Left ventricle myocardium inferior (tissue), 1 donor: ENCODE measurements around the gene NEUROD2. TPM values are rescaled to one million over a fixed set of nuclear protein-coding genes. Genes with fewer than 3 reads are reported as not detected.
A peak's percentile ranks its signal among the peaks of the same experiment; 100 is the strongest.

Experiments
- DNase-seq: peaks from one replicate; pipeline ENCODE4 v3.0.0-alpha.2; 2020
- H3K27ac ChIP-seq: fragments of 200-600 bp; replicated peaks from 2 replicates; pipeline ENCODE4 v1.8.0; 2021
- H3K27me3 ChIP-seq: fragments of 200-600 bp; 2 replicates; pipeline ENCODE4 v1.8.0; 2021; ENCODE audit warnings: low read depth
- H3K36me3 ChIP-seq: fragments of 200-600 bp; 2 replicates; pipeline ENCODE4 v1.8.0; 2021
- H3K4me1 ChIP-seq: fragments of 200-600 bp; 2 replicates; pipeline ENCODE4 v1.8.0; 2021
- H3K4me3 ChIP-seq: fragments of 200-600 bp; 2 replicates; pipeline ENCODE4 v1.8.0; 2021; ENCODE audit warnings: mild to moderate bottlenecking, moderate library complexity
- H3K9me3 ChIP-seq: fragments of 200-600 bp; replicated peaks from 2 replicates; pipeline ENCODE4 v1.8.0; 2021
- intact Hi-C: fragments of 100-400 bp; cut with micrococcal nuclease; formaldehyde crosslinking; loops from one replicate; pipeline ENCODE4 v1.11.0; 2022
- total RNA-seq: library from RNA; stranded (reverse); fragmentation: NEBNext Ultra II Directional; extraction: Animal tissue kit (Norgen Biotek cat#: 25700); gene quantifications from one replicate; pipeline ENCODE4 v1.2.1, GENCODE V29; 2021
- TF ChIP-seq, protein P1 (sequence below): fragments of 200-600 bp; IDR thresholded peaks from 2 replicates; pipeline ENCODE4 v1.8.0; 2021; ENCODE audit warnings: antibody characterized with exemption, mild to moderate bottlenecking, borderline replicate concordance
- donor health status: DM: no; HTN: yes; CAD: no; lungs with severe emphysema.

The NEUROD2 gene
- total RNA-seq, 1 donor from 2014 or later: not detected

DNA sequence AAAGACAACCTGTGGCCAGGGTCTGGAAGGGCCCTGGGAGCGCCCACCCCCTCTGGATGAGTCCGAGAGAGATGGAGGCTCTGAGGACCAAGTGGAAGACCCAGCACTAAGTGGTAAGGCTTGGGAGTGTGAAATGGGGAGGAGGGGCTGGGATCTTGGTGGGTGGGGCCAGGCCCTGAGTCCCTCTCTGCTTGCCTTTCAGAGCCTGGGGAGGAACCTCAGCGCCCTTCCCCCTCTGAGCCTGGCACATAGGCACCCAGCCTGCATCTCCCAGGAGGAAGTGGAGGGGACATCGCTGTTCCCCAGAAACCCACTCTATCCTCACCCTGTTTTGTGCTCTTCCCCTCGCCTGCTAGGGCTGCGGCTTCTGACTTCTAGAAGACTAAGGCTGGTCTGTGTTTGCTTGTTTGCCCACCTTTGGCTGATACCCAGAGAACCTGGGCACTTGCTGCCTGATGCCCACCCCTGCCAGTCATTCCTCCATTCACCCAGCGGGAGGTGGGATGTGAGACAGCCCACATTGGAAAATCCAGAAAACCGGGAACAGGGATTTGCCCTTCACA, 28.0 kb upstream of the NEUROD2 start:
- no peak overlapping the region for H3K27ac ChIP-seq
- intact Hi-C loops: no loop called here

DNA sequence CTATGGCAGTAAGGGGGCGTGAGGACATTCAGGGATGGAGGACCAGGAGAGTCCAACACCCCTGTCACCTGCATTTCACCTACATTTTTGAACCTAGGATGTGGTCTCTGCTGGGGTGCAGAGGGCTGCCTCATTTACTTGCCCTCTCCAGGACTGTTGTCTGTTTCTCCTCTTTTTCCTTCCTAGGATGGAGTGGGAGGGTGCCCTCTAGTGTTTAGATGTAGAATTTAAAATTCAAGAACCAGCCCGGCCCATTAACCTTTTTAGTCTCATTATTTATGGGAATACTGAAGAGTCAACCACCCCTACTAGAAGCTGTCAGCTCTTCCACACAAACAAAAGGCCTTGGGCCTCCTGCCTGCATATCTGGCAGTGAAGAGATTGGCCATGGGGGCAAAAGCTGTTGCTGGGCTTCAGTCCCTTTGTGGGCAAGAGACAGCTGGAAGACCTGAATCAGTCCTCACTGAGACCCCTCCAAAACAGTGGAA, 26.7 kb upstream of the NEUROD2 start:
- Histone ChIP-seq H3K4me3 (no peak overlapping the region), H3K4me1 (peaks cover 38% of the 10 kb centered on the region), H3K9me3 (no peaks in the 10 kb centered on the region), H3K36me3 (no peaks in the 10 kb centered on the region), H3K27ac (no peak overlapping the region), H3K27me3 (peaks cover 28% of the 10 kb centered on the region)
- no peak for DNase-seq
- intact Hi-C loops: no loop called here
- TF ChIP-seq, protein P1, sequence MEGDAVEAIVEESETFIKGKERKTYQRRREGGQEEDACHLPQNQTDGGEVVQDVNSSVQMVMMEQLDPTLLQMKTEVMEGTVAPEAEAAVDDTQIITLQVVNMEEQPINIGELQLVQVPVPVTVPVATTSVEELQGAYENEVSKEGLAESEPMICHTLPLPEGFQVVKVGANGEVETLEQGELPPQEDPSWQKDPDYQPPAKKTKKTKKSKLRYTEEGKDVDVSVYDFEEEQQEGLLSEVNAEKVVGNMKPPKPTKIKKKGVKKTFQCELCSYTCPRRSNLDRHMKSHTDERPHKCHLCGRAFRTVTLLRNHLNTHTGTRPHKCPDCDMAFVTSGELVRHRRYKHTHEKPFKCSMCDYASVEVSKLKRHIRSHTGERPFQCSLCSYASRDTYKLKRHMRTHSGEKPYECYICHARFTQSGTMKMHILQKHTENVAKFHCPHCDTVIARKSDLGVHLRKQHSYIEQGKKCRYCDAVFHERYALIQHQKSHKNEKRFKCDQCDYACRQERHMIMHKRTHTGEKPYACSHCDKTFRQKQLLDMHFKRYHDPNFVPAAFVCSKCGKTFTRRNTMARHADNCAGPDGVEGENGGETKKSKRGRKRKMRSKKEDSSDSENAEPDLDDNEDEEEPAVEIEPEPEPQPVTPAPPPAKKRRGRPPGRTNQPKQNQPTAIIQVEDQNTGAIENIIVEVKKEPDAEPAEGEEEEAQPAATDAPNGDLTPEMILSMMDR: peak; percentile 78

More for the DNA sequence above, 28.0 kb upstream of the NEUROD2 start:
- Histone ChIP-seq H3K4me3 (no peak overlapping the region), H3K27me3 (peaks cover 16% of the 10 kb centered on the region), H3K36me3 (no peaks in the 10 kb centered on the region), H3K4me1 (peaks cover 51% of the 10 kb centered on the region), H3K9me3 (no peaks in the 10 kb centered on the region)
- DNase-seq: no peak
- TF ChIP-seq, protein P1: no peak

DNA sequence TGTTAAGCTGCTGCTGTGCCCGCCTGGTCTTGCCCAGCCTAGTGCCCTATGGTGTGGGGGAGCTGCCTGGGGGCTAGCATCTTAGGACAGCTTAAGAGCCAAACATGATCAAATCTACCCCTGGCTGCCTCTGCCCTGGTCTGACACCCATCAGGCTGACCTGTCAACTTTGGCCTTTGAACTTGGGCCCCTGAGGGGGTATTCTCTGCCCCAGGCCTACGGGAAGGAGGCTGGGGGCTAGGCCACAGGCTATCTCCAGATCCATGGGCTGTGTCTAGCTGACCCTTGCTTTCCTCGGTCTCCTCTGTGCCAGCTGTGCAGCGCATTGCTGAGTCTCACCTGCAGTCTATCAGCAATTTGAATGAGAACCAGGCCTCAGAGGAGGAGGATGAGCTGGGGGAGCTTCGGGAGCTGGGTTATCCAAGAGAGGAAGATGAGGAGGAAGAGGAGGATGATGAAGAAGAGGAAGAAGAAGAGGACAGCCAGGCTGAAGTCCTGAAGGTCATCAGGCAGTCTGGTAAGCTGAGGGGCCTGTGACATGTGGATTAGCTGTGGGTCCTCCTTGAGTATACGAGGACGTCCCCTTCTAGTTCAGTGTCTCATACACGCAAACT, 26.0 kb upstream of the NEUROD2 start:
- no peaks in the 10 kb centered on the region for H3K9me3 ChIP-seq
- H3K27ac ChIP-seq: no peak overlapping the region
- peaks cover 36% of the 10 kb centered on the region for H3K27me3 ChIP-seq
- intact Hi-C loops: no loop called here
- no peak for DNase-seq
- no peaks in the 10 kb centered on the region for H3K36me3 ChIP-seq
- H3K4me1 ChIP-seq: peaks cover 31% of the 10 kb centered on the region
- no peak overlapping the region for H3K4me3 ChIP-seq
- TF ChIP-seq, protein P1: no peak

DNA sequence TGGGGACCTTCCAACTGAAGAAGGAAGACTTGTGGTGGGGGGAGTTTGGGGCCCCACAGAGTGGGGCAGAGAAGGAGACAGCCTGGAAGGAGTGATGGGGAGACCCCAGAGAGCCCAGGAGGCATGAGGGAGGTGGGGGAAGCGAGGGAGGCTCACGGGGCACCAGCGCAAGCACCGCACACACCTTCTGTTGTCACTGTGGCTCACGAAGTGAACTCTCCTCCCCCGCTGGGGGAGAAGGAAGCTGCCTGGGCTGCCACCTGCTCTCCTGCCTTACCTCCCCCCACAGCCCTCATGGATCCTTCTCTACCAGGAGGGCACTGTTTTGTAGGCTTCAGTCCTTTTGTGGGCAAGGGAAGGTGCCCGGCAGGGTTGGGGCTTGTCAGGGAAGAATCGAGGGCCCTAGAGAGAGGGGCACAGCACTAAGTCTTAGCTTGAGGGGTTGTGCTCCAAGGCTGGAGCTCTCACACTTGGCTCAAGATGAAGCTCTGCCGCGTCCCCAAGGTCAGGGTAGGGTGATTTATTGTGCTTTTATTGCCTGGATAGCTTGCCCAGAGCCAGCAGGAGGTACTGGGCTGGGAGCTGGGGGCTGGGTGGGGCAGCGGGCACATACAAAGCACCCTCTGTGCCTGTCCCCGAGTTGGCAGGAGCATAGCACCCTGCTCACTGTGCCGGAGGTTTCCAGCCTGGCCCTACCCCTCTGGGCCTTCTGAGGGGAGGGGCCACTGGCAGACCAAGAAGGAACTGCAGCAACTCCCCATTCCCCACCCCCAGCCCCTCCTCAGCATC, 24.6 kb upstream of the NEUROD2 start:
- Histone ChIP-seq H3K4me1 (peaks cover 19% of the 10 kb centered on the region), H3K36me3 (no peaks in the 10 kb centered on the region), H3K9me3 (no peaks in the 10 kb centered on the region), H3K27me3 (peaks cover 49% of the 10 kb centered on the region), H3K4me3 (no peak overlapping the region), H3K27ac (no peak overlapping the region)
- TF ChIP-seq, protein P1: no peak
- intact Hi-C loops: no loop called here
- DNase-seq: no peak

DNA sequence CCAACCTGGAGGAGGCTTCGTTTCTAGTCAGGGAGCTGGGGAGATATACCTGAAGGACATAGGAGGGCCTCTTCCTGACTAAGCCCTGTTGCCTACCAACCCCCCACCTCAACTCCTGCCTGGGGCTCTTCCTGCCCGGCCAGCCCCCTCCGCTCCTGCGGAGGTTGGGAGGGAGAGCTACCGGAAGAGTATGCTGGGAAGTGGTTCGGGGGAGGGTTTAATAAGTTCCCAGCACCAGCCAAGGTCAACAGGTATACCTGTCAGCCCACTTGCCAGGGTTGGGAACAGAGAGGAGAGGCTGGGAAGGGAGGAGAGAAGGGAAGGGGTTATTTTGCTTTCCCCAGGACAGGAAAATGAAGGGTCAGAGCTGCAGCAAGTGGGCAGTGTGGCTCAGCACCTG, 23.7 kb upstream of the NEUROD2 start:
- TF ChIP-seq, protein P1: no peak
- DNase-seq: no peak
- Histone ChIP-seq H3K9me3 (no peaks in the 10 kb centered on the region), H3K27ac (no peak overlapping the region), H3K36me3 (no peaks in the 10 kb centered on the region), H3K4me1 (peaks cover 21% of the 10 kb centered on the region), H3K27me3 (peaks cover 58% of the 10 kb centered on the region), H3K4me3 (no peak overlapping the region)
- intact Hi-C loops: no loop called here
